KG1 (cell line): ENCODE measurements around the gene ZCCHC8.
"Not testable (repeated sequence)": the region's sequence is repeated elsewhere in the genome, so short reads cannot be mapped to it uniquely, and the experiment has no call there.

Experiments used
- DNase-seq: peaks from one replicate; lab custom pipeline; 2025; lab: John Stamatoyannopoulos, UW

The ZCCHC8 gene

DNA sequence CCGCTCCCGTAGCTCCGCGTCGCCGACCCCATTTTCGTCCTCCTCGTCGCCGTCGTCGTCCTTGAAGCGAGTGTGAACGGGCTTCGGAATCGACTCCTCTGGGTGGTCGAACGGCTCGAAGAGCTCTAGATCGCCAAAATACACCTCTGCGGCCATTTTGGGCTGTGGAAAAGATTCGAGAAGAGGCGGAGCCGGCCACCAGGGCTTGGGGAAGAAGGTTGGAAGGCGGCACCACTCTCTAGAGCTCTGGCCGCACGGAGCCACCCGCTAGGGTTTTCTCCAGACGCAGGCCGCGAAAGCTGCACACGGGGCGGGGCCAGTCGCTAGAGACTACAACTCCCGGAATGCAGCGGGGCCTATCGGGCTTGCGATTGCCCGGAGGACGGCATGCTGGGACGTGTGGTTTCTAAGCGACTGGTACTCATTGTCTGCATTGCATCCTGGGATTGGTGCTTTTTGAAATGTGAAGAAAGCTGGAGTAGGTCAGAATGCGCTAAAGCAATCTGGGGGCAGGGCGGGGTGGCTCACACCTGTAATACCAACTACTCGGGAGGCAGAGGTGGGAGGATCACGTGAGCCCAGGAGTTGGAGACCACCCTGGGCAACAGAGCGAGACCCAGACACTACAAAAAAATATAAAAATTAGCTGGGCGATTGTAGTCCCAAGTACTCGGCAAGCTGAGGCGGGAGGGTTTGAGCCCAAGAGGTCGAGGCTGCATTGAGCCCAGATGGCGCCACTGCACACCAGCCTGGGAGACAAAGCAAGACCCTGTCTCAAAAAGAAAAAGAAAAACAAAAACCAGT lies at the start of gene ZCCHC8:
Gene ZCCHC8, minus strand, starts transcription at position 248 of the 804 bp plus-strand sequence. Its CDS starts 92 bp downstream, at position 156.
- DNase-seq, result peak; percentile 98

- DNase-seq, result no peak
These were observed 46.6 kb upstream of the ZCCHC8 start for GRCh38 chr12:122547330-122547729.

GRCh38 chr12:122545855-122546254 lies 45.1 kb upstream of the ZCCHC8 start:
- no peak for DNase-seq

GRCh38 chr12:122544537-122544936 lies 43.8 kb upstream of the ZCCHC8 start:
- no peak for DNase-seq

DNA sequence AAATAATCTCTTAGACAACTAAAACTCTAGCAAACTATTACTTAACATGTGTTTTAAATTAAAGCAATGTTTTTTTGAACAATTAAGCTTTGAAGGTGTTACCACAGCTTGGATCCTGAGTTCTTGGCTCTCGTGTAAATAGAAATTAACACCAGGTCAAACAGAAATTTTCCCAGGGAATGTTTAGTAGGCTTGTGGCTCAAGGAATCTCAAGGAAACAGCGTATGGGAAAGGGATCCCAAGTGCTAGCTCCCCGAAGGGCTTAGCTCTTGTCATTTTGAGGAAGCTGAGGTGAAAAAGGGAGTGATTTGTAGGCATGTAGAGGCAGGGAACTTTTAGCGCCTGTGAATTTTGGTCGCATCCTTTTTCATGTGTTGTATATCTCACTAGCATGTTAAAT lies 37.8 kb upstream of the ZCCHC8 start:
- DNase-seq, result no peak

GRCh38 chr12:122537021-122537420 lies 36.3 kb upstream of the ZCCHC8 start:
- DNase-seq, result no peak

- no peak for DNase-seq
These were observed 33.1 kb upstream of the ZCCHC8 start for GRCh38 chr12:122533856-122534255.

DNA sequence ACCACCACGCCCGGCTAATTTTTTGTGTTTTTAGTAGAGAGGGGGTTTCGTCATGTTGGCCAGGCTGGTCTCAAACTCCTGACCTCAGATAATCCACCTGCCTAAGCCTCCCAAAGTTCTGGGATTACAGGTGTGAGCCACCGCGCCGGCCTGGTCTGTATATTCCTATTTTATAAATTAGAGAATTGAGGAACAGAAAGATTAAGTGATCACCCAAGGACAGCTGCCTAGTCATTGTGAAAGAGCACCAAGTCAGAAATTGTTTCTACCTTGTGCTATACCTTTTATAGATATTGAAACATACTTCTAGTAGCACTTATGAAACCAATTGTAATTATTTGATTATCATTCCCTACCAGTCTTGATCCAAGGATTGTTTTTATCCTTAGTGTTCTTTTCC lies 28.3 kb upstream of the ZCCHC8 start:
- DNase-seq, result no peak

DNA sequence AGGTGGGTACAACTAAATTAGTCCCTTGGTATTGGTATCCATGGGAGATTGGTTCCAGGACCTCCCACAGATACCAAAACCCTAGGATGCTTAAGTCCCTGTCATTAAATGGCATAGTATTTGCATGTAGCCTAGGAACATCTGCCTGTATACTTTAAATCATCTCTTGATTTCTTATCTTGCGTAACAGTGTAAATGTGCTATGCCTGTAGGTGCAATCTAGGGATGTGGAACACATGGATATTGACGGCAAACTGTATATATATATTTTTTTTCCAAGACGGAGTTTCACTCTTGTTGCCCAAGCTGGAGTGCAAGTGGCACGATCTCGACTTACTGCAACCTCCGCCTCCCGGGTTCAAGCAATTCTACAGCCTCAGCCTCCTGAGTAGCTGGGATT lies 27.9 kb upstream of the ZCCHC8 start:
- no peak for DNase-seq

GRCh38 chr12:122527478-122527944 lies 26.8 kb upstream of the ZCCHC8 start:
- DNase-seq, result peak; percentile 65

DNA sequence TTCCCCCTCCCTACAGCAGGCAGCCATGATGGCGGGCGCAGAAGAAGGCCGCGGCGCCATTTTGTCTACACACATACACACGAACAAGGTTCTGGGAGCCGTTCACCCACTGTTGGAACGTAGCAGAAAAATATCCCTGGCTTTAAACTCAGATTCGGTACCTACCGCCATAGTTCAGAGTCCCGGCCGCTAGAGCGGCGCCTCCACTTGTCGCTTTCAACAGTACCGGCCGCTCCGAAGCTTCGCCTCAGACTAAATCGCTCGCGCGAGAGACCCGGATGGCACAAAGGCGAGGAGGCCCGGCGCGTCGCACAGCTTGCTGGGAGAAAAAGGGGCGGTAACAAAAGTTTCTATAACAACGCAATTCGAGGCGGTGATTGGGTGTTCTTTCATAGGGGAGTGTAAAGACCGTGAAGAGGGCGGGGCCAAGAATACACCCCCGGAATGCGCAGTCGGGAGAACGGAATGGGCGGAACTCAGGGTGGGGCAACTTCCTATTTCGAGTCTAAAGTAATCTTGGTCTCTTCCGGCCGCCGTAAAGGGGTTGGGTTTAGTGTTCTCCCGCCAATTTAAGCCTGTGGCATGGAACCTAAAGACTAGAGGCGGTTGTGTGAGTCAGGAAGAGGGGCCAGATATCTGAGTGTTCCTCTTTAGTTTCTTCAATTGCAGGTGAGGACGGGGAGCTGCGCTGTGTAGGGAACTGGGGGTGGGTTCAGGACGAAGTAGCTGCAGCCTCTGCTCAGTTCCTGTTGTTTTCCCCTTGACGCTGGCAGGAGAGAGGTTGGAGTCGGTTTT lies 26.1 kb upstream of the ZCCHC8 start, which contains the start of the genes KNTC1 and RSRC2:
Gene KNTC1, plus strand, starts transcription at position 567 of the 795 bp plus-strand sequence. CDS start 2,815 bp downstream, outside the sequence.
Gene RSRC2, minus strand, starts transcription at position 254 of the 795 bp plus-strand sequence. Its CDS starts 83 bp downstream, at position 171.
- DNase-seq, result peak; percentile 100

DNA sequence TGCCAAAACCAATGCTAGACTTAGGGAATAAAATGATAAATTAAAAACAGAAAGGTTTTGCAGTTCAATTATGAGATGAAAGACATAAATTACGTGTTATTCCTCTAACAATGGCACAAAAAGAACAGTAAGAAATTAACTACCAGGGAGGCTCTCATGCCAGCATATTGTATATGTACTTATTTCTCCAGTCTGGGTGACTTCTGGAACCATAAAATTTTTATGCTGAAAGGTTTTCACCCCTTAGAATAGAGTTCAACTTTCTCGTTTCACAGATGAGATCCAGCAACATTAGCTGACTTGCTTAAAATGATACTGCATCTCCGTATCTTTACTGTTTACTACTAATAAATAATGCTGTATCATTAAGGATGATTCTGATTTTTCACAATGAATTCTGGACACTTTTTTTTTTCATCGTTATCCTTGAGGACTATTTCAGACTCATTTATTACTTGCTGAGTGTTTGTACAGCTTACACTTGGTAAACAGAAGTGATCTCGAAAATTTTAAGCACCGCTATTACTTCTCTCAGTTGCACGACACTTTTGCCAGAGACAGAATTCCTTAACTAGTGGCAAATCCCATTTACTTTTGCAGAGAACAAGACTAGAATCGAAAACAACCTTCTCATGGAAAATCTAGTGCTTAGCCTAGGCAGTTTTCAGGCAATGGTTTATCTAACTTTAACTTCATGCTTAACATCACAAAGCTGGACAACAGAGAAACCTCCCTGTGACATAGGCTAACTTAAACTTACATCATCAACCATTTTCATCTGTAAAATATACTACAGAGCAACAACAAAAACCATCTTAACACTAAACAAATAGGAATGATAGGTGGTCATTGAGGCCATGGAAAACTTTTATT lies 23.4 kb upstream of the ZCCHC8 start:
- DNase-seq, result no peak

GRCh38 chr12:122523280-122523679 lies 22.5 kb upstream of the ZCCHC8 start:
- DNase-seq, result no peak

DNA sequence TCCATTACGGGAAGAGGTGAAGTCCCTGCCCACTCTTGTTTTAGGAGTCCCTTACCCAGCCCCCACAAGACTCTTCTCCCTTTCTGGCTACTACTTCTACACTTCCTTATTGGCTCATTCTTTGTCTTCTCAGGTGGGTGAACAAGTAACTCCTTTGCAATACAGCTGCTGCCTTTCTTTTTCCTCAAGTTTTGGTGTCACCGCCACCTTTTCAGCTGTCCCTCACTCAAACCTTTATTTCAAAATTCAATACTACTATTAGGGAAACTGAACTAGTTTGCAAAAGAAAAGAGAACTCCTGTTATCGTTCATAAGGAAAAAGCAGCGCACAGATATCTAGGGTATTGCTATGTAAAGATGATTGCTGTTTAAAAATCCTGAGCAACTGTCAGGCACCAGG lies 19.9 kb upstream of the ZCCHC8 start:
- DNase-seq, result no peak

GRCh38 chr12:122519418-122519817 lies 18.7 kb upstream of the ZCCHC8 start:
- no peak for DNase-seq

DNA sequence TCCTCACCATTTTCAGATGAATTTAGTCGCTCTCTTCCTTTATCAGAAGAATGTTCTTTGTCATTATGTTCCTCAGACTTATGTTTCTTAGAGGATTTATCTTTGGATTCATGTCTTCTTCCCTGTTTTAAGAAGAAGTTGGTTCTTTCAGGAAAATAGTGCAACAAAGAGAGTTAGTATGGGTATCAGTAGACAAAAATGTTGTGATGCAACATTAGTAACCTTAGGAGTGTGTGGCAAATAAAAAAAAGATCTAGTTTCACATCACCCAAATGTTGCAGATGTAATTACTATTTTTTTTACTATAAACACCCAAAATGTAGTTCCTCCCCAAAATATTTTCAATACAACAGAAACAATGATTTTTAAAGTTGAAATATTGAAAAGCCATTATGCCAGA lies 18.2 kb upstream of the ZCCHC8 start:
- DNase-seq, result no peak

DNA sequence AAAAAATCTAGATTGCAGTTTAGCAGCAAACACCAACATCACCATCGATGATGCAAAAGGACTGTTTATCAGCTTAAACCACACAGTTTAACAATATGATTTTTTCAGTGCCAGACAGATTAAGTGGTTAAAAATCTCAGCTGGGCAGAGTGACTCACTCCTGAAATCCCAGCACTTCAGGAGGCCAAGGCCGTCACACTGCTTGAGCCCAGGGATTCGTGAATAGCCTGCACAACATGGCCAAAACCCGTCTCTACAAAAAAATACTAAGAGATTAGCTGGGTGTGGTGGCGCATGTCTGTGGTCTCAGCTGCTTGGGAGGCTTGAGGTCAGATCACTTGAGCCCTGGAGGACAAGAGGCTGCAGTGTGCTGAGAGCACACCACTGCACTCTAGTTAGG lies 17.1 kb upstream of the ZCCHC8 start:
- DNase-seq, result no peak

DNA sequence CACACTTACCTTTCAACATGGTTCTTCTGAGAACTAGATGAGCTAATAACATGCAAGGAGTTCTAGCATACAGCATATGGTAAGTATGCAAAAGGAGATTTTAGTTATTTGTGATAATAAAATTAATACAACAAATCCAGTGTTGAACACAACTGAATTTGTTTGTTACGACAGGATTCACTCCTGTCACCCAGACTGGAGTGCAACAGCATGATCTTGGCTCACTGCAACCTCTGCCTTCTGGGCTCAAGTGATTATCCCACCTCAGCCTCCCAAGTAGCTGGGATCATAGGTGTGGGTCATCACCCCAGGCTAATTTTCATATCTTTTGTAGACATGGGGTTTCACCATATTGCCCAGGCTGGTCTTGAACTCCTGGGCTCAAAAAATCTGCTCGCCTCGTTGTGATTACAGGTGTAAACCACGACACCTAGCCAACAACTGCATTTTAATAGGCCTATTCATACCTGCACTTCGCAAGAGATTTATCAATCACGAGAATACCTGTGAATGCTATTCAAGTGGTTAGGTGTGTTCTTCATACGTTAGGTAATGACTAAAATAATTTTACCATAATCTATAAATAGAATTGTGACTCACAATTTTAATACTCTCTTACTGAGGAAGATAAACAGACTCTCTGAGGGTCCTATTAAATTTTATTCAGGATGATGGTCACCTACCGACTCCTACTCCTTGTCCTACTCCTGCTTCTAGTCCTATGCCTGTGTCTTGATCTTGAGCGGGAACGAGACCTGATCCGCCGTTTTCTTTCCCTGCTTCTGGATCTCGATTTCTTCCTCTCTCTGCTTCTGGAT lies 16.0 kb upstream of the ZCCHC8 start:
- DNase-seq, result no peak

DNA sequence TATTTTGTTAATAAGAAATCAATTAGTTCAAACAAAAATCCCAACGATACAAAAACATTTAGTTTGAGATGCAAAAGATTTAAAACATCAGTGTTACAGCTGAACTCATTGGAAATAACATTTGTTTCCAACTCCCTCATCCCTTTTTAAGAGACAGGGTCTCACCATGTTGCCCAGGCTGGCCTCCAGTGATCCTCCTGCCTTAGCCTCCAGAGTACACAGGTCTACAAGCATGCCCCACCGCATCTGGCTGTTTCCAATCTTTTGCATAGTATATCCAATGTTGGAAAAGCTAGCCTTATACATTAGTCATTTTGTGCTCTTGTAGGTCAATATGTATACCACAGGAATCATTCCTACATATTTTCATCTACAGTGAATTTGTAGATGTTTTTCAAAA lies 14.5 kb upstream of the ZCCHC8 start:
- DNase-seq, result no peak

- DNase-seq, result no peak
These were observed 12.9 kb upstream of the ZCCHC8 start for GRCh38 chr12:122513660-122514059.

- DNase-seq, result not testable (repeated sequence)
These were observed 12.3 kb upstream of the ZCCHC8 start for GRCh38 chr12:122513028-122513427.
